VCaP (cell line): ENCODE data around the gene ZBTB16.

Experiments
- H3K27ac ChIP-seq: fragments of 450-650 bp; 2 replicates; pipeline ENCODE4 v1.5.1; 2017
- CTCF ChIP-seq: fragments of 450-650 bp; conservative IDR thresholded peaks from 2 replicates; pipeline ENCODE4 v1.5.1; 2017; ENCODE audit warnings: mild to moderate bottlenecking, moderate library complexity

ZBTB16 gene

GRCh38 chr11:114165326-114166230 is 106.1 kb downstream of the ZBTB16 start:
- peak overlapping the region; percentile 100 for H3K27ac ChIP-seq
- no peak for TF ChIP-seq CTCF

DNA sequence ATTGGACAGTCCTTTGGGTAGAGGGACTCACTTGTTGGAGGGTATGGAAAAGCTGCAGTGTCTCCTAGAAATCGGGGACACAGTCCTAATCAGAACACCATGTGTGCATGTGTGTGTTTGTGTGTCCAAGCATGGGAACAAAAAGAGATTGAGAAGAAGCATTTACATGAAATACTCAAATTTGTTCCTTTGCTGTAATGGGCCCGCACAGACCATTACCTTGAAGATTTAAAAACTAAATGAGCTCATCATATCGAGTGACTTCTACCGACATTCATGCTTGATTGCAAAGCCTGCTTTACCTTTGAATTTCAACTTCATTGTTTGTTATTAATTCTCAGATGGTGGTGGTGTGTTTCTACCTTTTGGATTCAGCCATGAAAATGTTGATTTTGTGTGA is 106.9 kb downstream of the ZBTB16 start:
- TF ChIP-seq CTCF = no peak
- H3K27ac ChIP-seq = peak overlapping the region; percentile 100

DNA sequence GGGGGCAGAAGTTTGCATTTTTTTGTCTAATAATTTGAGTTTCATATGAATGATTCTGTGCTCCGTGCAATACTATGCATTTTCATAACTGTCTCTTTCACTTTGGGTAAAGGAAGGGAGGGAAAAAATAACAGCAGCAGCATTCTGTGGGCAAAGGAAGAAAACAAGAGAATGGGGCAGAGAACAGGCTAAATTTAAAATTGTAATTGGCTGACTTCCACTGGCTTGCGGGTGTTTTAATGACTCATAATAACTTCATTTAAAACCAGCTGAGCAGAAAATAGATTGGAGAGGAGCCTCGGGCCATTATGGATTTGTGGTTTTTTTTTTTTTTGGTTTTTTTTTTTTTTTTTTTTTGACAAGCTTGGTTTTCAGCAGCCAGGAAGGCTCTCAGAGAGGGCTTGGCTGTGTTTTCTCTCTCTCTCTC is 107.4 kb downstream of the ZBTB16 start:
- peak overlapping the region; percentile 100 for H3K27ac ChIP-seq
- TF ChIP-seq CTCF = no peak

GRCh38 chr11:114167355-114167754 is 107.8 kb downstream of the ZBTB16 start:
- no peak for TF ChIP-seq CTCF
- H3K27ac ChIP-seq = peak overlapping the region; percentile 100

DNA sequence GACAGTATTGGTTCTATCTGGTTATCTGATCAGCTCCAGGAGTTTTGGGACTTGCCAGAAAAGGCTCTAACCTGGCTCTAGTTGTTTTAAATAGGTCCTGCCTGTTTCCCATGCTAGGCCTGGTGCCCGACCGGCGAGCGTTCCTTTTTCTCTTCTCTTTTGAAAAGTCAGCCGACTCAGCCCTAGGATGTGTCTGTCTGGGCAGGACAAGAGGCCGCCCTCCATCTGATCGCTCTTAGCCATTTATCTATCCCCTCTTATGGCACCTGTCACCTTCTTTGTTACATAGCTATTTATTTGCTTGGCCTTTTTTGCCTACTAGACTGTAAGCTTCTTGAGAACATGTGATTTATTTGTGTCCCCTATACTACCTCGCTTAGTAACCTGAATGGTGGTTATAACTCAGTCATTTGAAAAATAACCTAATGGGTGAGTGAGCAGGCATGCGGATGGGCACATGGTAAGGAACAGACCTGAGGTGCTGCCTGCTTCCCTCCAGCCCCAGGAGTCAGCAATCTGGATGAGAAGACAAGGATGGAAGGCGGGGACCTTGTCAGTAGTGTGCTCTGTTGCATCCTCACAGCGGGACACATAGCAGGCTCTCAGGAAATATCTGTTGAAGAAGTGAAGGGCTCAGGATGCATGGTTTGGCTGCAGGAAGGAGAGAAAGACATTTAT is 108.4 kb downstream of the ZBTB16 start:
- no peak for TF ChIP-seq CTCF
- peak overlapping the region; percentile 100 for H3K27ac ChIP-seq

- no peak for TF ChIP-seq CTCF
- peak overlapping the region; percentile 100 for H3K27ac ChIP-seq
These were observed 109.2 kb downstream of the ZBTB16 start for GRCh38 chr11:114168691-114169090.

DNA sequence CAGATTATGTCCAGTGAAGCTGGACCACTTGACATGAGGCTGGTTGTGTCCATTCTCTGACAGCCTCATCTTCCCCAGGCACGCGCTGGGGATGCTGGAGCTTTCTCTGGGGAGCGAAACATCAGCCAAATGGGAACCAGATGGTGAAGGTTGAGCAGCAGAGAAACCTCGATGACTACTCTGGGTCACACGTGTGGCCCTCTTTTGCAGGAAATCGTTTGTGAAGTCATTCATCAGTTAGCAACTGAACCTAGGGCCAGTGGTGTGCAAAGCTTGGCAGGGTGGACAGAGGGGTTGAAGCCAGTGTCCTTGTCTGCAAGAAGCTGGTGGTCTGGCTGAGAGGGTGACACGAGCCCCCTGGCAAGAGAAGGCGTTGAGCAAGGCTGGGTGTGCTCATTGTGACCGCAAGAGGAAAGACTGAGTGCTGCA is 109.8 kb downstream of the ZBTB16 start:
- H3K27ac ChIP-seq = peak overlapping the region; percentile 100
- TF ChIP-seq CTCF = no peak
